ENCODE data around the gene DMTF1. TPM values are rescaled to one million over a fixed set of nuclear protein-coding genes. Genes with fewer than 3 reads are reported as not detected.

The DMTF1 gene
- polyA plus RNA-seq, 3 donors = 4.9 to 108 (median 8.3) TPM

DNA sequence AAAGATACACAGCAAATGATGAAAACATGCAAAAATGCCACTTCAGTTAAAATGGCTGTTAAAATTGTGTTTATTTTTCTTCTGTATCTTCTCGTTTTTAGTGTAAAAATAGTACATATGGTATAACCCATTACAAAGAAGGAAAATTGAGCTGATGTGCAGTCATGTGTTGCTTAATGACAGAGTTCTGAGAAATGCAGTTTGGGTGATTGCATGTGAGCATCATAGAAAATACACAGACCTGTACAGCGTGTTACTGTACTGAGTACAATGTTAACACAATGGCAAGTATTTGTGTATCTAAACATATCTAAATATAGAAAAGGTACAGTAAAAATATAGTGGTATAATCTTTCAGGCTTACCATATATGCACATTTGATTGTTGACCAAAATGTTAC is 7.3 kb downstream of the DMTF1 start:
- Histone ChIP-seq H3K4me1 (ENCODE audit: control insufficient read depth in 1 of 2, insufficient read depth in 2 of 2, low read length in 2 of 2) (peaks cover 1 to 8% of the 10 kb centered on the region in 2 donors), H4K20me1 (ENCODE audit: insufficient read depth, low read length) (peaks cover 90% of the 10 kb centered on the region), H3K79me2 (ENCODE audit: insufficient read depth, low read length) (peaks cover 90% of the 10 kb centered on the region), H3K9ac (ENCODE audit: insufficient read depth, low read length, poor library complexity, severe bottlenecking) (no peak overlapping the region), H3K27me3 (ENCODE audit: control insufficient read depth in 2 of 2, insufficient read depth in 2 of 2, low read length in 2 of 2) (no peaks in the 10 kb centered on the region), H3K9me3 (replicated peaks in 1 of 2; ENCODE audit: control insufficient read depth in 1 of 2, insufficient read depth in 1 of 2, low read length in 2 of 2) (no peaks in the 10 kb centered on the region), H2AFZ (ENCODE audit: insufficient read depth, low read depth, low read length, poor library complexity, severe bottlenecking) (no peak overlapping the region), H3K27ac (ENCODE audit: low read depth in 1 of 2, low read length in 2 of 2) (no peak overlapping the region), H3K36me3 (replicated peaks in 1 of 2; ENCODE audit: control insufficient read depth in 1 of 2, insufficient read depth in 2 of 2, low read length in 2 of 2) (peaks cover 18 to 46% of the 10 kb centered on the region in 2 donors), H3K4me3 (replicated peaks in 1 of 3; ENCODE audit: low read depth in 2 of 3, low read length in 3 of 3) (no peak overlapping the region), H3K4me2 (replicated peaks; ENCODE audit: extremely low read depth, low read length, poor library complexity, severe bottlenecking) (no peak overlapping the region)
- DNase-seq = no peak
- peaks cover 22% of the 10 kb centered on the region for H3K4me1 Mint-ChIP-seq
- no peak overlapping the region for H3K27ac Mint-ChIP-seq
- H3K27me3 Mint-ChIP-seq (ENCODE audit: low read depth in 3 of 3) = no peaks in the 10 kb centered on the region
- intact Hi-C loops (cut with micrococcal nuclease) = loop anchor here (10.0 kb wide), 2 partner anchors 55 to 715 kb away; partner anchors contain the start of genes TMEM243 (in 2 of the 2), DBF4 (in 1 of the 2) and SLC25A40 (in 1 of the 2)
- H3K36me3 Mint-ChIP-seq = peaks cover 19 to 34% of the 10 kb centered on the region in 2 donors
- WGBS (ENCODE audit: insufficient coverage) = no CpG with 5 or more reads among the region's 2 CpGs
- no peaks in the 10 kb centered on the region for H3K9me3 Mint-ChIP-seq
- TF ChIP-seq, protein P1, sequence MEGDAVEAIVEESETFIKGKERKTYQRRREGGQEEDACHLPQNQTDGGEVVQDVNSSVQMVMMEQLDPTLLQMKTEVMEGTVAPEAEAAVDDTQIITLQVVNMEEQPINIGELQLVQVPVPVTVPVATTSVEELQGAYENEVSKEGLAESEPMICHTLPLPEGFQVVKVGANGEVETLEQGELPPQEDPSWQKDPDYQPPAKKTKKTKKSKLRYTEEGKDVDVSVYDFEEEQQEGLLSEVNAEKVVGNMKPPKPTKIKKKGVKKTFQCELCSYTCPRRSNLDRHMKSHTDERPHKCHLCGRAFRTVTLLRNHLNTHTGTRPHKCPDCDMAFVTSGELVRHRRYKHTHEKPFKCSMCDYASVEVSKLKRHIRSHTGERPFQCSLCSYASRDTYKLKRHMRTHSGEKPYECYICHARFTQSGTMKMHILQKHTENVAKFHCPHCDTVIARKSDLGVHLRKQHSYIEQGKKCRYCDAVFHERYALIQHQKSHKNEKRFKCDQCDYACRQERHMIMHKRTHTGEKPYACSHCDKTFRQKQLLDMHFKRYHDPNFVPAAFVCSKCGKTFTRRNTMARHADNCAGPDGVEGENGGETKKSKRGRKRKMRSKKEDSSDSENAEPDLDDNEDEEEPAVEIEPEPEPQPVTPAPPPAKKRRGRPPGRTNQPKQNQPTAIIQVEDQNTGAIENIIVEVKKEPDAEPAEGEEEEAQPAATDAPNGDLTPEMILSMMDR (IDR thresholded peaks at IDR 0.05) = no peak
- no peak overlapping the region for H3K4me3 Mint-ChIP-seq

DNA sequence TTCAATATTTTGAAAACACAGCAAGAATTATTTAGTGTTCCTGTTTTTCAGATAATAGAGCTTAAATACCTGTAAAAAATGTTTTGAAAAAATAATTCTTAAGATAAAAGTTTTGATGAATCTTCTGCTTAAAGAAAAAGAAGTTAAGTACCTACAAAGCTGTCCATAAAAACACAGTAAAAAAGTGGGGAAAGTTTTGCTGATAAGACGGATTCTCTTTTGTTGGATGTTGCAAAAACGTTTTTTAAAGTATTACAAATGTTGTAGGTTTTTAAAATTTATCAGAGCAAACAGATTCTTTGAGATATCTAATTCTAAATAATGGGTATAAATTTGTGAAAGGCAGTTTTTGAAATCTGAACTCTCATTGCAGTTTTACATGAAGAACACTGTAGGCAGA is 12.2 kb downstream of the DMTF1 start:
- H3K9me3 ChIP-seq (replicated peaks in 1 of 2; ENCODE audit: control insufficient read depth in 1 of 2, insufficient read depth in 1 of 2, low read length in 2 of 2) = no peaks in the 10 kb centered on the region
- Mint-ChIP-seq H3K4me1 (peaks cover 3% of the 10 kb centered on the region), H3K9me3 (no peaks in the 10 kb centered on the region), H3K4me3 (no peak overlapping the region), H3K27me3 (ENCODE audit: low read depth in 3 of 3) (no peaks in the 10 kb centered on the region), H3K36me3 (peaks cover 53 to 74% of the 10 kb centered on the region in 2 donors), H3K27ac (peak overlapping the region in 1 of 7 donors; percentile 21)
- no peak overlapping the region for H3K27ac ChIP-seq (ENCODE audit: low read depth in 1 of 2, low read length in 2 of 2)
- no peak overlapping the region for H3K9ac ChIP-seq (ENCODE audit: insufficient read depth, low read length, poor library complexity, severe bottlenecking)
- no peak for DNase-seq
- H2AFZ ChIP-seq (ENCODE audit: insufficient read depth, low read depth, low read length, poor library complexity, severe bottlenecking) = no peak overlapping the region
- H3K36me3 ChIP-seq (replicated peaks in 1 of 2; ENCODE audit: control insufficient read depth in 1 of 2, insufficient read depth in 2 of 2, low read length in 2 of 2) = peaks cover 65 to 83% of the 10 kb centered on the region in 2 donors
- H3K79me2 ChIP-seq (ENCODE audit: insufficient read depth, low read length) = peaks cover 41% of the 10 kb centered on the region
- no CpG with 5 or more reads among the region's 2 CpGs for WGBS (ENCODE audit: insufficient coverage)
- H3K4me3 ChIP-seq (replicated peaks in 1 of 3; ENCODE audit: low read depth in 2 of 3, low read length in 3 of 3) = no peak overlapping the region
- peaks cover 79% of the 10 kb centered on the region for H4K20me1 ChIP-seq (ENCODE audit: insufficient read depth, low read length)
- H3K27me3 ChIP-seq (ENCODE audit: control insufficient read depth in 2 of 2, insufficient read depth in 2 of 2, low read length in 2 of 2) = no peaks in the 10 kb centered on the region
- H3K4me1 ChIP-seq (ENCODE audit: control insufficient read depth in 1 of 2, insufficient read depth in 2 of 2, low read length in 2 of 2) = no peaks in the 10 kb centered on the region
- intact Hi-C loops (cut with micrococcal nuclease) = no loop called here
- H3K4me2 ChIP-seq (replicated peaks; ENCODE audit: extremely low read depth, low read length, poor library complexity, severe bottlenecking) = no peak overlapping the region
- TF ChIP-seq, protein P1 (IDR thresholded peaks at IDR 0.05) = no peak

Measured in CD14-positive monocyte (primary cell).